T47D (cell line): ENCODE results near the gene RGS3.

Experiments
- DNase-seq, 2 experiments: peaks; one replicate each; pipeline versions ENCODE4 v3.0.0 to v3.0.0-alpha.2; 2011 to 2012; ENCODE audit warnings: low read depth in 1 of 2, low spot score in 1 of 2
- JUND ChIP-seq: IDR thresholded peaks from 2 replicates; pipeline ENCODE4 v1.6.1; 2012; ENCODE audit warnings: low read depth
- in situ Hi-C: cut with HindIII; loops from 2 replicates; pipeline ENCODE4 v1.10.0; 2016; ENCODE audit warnings: low sequenced_read_pairs, low pct_unique_long_range_greater_than_20kb

Gene RGS3

GRCh38 chr9:113499876-113500497 is 36.5 kb downstream of the RGS3 start:
- TF ChIP-seq JUND: no peak
- in situ Hi-C loops: no loop called here
- DNase-seq: no peak

- in situ Hi-C loops: no loop called here
- TF ChIP-seq JUND: no peak
- no peak for DNase-seq
Measured at GRCh38 chr9:113501129-113501686, 37.7 kb downstream of the RGS3 start.

- no peak for DNase-seq
- in situ Hi-C loops: no loop called here
- TF ChIP-seq JUND: no peak
Measured at GRCh38 chr9:113501852-113502251, 38.3 kb downstream of the RGS3 start.

- no peak for DNase-seq
- in situ Hi-C loops: no loop called here
- no peak for TF ChIP-seq JUND
Measured at GRCh38 chr9:113502427-113503034, 39.0 kb downstream of the RGS3 start.

- DNase-seq: no peak
- no peak for TF ChIP-seq JUND
- in situ Hi-C loops: no loop called here
Measured at GRCh38 chr9:113503131-113503541, 39.6 kb downstream of the RGS3 start.

GRCh38 chr9:113503613-113504211 is 40.2 kb downstream of the RGS3 start:
- in situ Hi-C loops: no loop called here
- no peak for DNase-seq

GRCh38 chr9:113504725-113505590 is 41.4 kb downstream of the RGS3 start:
- no peak for DNase-seq
- in situ Hi-C loops: no loop called here
- TF ChIP-seq JUND: no peak

More at GRCh38 chr9:113503613-113504211, 40.2 kb downstream of the RGS3 start:
- no peak for TF ChIP-seq JUND

GRCh38 chr9:113506090-113506589 is 42.6 kb downstream of the RGS3 start:
- TF ChIP-seq JUND: no peak
- in situ Hi-C loops: no loop called here
- DNase-seq: no peak

- DNase-seq: no peak
- in situ Hi-C loops: no loop called here
- TF ChIP-seq JUND: no peak
Measured at GRCh38 chr9:113507256-113507655, 43.7 kb downstream of the RGS3 start.

- DNase-seq: no peak
- no peak for TF ChIP-seq JUND
- in situ Hi-C loops: no loop called here
Measured at GRCh38 chr9:113508111-113508749, 44.7 kb downstream of the RGS3 start.

- no peak for DNase-seq
- no peak for TF ChIP-seq JUND
- in situ Hi-C loops: no loop called here
Measured at GRCh38 chr9:113509463-113509862, 45.9 kb downstream of the RGS3 start.

- TF ChIP-seq JUND: no peak
- in situ Hi-C loops: no loop called here
- no peak for DNase-seq
Measured at GRCh38 chr9:113511047-113511521, 47.6 kb downstream of the RGS3 start.
